HTR-8/SVneo (cell line): Measurements from ENCODE around the gene FCHO2.

Experiments
- DNase-seq: peaks from one replicate; pipeline ENCODE4 v3.0.0; 2011; ENCODE audit warnings: low spot score, mixed read lengths; ENCODE audit not compliant: insufficient read length
- FAIRE-seq: peaks from 2 replicates; lab custom pipeline; 2011; peaks lifted over from hg19 to GRCh38; lab: Jason Lieb, UNC

FCHO2 gene

DNA sequence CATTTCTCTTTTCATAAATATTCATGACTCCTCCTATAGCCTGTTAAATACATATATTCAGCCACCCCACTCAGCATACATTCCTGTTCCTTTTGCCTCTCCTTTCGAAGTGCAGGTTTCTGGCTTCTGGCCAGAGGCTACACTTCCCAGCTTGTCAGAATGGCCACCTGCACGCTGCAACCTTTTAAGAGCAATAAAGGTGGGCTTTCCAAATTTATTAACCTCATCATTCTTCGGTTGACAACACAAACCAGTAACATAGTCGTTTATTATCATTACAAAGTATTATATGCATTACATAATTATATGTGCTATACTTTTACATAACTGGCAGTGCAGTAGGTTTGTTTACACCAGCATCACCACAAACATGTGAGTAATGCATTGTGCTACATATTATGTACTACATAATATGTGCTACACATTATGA is 148.0 kb downstream of the FCHO2 start:
- DNase-seq (no peak), FAIRE-seq (no peak)

DNA sequence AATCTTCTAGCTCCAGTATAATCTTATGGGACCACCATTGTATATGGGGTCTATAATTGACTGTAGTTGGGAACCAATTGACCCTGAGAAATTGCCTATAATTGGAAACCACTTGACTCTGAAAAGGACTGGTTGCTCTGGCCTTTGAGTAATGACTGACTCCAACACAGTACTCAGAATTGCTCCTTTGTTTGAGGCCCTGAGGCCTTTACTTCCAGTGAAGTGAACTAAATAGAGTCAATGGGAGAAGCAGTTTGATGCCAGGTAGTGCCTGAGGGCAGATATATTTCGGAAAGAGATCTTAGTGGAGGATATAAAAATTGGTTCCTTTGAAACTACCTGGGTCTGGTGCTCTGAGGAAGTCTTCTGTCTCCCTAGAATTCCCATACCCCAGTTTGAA is 148.5 kb downstream of the FCHO2 start:
- no peak for FAIRE-seq

DNA sequence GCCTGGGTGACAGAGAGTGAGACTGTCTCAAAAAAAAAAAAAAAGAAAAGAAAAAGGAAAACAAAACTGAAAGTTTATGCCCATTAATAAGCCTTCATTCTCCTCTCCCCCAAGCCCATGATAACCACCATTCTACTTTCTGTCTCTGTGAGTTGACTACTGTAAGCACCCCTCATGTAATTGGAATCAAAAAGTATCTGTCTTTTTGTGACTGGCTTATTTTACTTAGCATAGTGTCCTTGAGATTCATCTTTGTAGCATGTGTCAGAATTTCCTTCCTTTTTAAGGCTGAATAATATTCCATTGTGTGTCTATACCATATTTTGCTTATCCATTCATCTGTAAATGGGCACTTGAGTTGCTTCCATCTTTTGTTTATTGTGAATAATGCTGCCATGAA is 150.5 kb downstream of the FCHO2 start:
- DNase-seq (no peak), FAIRE-seq (no peak)

More for the DNA sequence above, 148.5 kb downstream of the FCHO2 start:
- DNase-seq, result no peak

- FAIRE-seq, result no peak
- DNase-seq, result no peak
Observed at GRCh38 chr5:73110190-73110589, 154.3 kb downstream of the FCHO2 start.

DNA sequence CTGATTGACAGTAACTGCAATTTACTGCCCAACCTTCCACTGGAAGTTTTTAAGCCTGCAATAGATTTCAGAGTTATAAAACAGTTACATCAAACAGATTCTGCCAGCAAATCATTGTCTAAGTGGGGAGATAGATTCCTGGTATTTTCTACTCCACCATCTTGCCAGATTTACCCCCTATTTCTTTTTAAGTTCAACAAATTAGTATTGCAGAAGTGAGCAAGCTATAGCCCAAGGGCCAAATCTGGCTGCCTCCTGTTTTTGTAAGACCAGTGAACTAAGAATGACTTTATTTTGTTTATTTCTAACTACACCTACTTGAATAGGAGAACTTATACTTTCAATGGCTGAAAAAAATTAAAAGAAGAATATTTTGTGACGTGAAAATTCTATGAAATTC is 155.7 kb downstream of the FCHO2 start:
- DNase-seq (no peak), FAIRE-seq (no peak)

GRCh38 chr5:73112359-73112758 is 156.5 kb downstream of the FCHO2 start:
- no peak for DNase-seq
- no peak for FAIRE-seq

DNA sequence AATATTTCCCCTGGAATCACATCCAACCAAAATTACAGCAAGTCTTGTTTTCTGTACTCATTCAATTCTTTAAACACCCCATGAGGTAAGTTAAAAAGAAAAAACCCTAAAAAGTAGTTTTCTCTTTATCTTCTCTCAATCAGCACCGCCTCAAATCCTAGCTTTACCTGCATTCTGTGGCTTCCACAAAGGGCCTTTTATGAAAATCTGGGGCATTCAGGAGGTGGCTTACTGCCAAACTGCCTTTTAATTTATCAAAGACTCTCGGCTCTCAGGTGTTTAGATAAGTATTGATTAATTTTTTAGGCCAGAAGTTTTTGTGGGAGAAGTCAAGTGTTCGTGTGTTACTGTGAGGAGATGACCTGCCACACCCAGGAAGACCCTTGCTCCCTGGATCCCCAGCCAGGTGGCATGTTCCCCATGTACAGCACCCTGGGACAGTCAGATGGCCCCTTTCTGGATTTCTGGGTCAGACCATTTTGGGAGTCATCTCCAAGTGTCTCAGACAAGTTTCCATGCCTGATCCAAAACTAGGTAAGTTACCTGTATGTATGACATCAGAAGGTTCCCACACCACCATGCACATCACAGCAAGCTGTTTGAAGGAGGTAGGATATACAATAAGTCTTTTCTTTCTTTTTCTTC is 158.3 kb downstream of the FCHO2 start:
- no peak for DNase-seq
- FAIRE-seq, result no peak

DNA sequence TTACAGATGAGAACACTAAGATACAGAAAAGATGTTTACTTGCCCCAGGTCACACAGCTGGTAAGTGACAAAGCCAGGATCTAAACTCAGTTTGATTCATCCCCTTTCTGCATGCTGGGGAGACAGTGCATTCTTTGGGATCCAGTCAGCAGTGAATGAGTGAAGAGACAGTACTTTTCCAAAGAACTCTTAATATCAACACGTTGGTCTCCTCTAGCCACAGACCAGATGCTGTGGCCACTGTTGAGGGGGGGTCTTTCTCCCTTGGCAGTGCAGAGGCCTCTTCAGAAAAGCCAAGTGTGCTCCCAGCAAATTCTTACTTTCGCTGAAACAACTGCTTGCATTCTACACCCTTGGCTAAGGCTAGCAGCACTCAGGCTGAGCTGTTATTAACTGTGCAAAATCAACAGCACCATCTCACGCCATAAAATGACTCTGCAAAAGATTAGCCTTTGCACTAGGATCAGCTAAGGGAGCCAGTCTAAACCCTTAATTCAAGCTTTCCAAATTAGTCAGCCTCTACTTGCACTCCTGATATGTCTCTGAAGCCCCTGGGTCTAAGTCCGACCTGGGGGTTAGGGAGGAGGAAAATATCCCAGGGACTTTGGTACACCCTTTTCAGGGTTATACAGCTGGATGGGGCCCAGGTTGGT is 159.7 kb downstream of the FCHO2 start:
- peak; percentile 38 for DNase-seq
- no peak for FAIRE-seq

DNA sequence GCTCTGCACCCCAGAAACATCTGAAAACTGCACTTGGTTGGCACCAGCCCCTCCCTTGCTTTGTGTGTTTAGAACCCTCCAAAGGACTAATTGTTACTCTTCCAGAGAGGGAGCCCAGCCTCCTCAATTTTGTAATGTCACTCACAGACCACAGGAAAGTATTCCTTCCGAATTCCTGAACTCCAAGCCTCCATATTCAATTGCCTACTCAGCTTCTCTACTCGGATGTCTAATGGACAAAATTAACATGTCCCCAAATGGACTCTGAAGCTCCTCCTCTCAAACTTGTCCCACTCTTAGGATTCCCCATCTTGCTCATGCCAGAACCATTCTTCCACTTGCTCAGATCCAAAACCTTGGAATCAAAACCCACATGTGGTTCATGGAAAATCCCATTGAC is 160.7 kb downstream of the FCHO2 start:
- FAIRE-seq (no peak), DNase-seq (no peak)

GRCh38 chr5:73117088-73117740 is 161.4 kb downstream of the FCHO2 start:
- no peak for DNase-seq
- peak; percentile 16 for FAIRE-seq

- DNase-seq (no peak), FAIRE-seq (no peak)
Observed at GRCh38 chr5:73118391-73118973, 162.6 kb downstream of the FCHO2 start.

DNA sequence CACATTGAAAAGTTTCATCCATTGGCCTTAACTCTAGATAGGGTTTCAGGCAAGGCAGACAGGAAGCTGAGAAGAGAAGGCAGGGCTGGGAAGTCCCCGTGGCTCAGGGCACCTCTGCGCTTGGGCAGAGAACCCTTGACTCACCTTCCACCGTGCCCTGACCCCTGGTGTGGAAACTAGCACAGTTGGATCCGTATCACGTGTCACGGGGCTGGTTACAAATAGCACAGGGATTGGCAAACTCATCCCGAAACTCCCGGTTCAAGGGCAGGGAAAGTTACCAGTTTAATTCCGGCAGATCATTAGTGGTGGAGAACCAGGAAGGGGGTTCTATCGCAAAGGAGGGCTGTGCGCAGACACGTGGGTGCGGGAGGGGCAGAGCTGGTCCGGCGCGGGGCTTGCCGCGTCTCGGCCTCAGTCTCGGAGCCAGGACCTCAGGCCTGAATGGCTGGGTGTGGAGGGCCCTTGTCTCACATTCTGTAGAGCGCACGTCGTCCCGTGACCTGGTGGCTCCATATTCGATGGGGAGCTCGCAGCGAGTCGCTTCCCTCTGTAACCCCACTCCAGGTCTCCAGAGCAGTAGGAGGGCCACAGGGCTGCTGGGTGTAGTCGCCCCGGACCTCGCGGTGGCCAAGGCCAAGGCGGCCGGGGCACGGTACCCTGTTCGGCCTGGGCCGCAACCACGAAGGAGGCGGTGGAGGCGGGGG is 163.8 kb downstream of the FCHO2 start:
- no peak for DNase-seq
- no peak for FAIRE-seq

- FAIRE-seq (peak; percentile 52), DNase-seq (peak; percentile 49)
Observed at GRCh38 chr5:73120222-73121118, 164.6 kb downstream of the FCHO2 start, which contains the start of gene TMEM171. Gene TMEM171, plus strand, starts transcription at chr5:73120575. Its CDS starts 2,799 bp downstream, at chr5:73123374.

GRCh38 chr5:73121119-73121463 is 165.2 kb downstream of the FCHO2 start:
- FAIRE-seq, result no peak
- peak; percentile 32 for DNase-seq

DNA sequence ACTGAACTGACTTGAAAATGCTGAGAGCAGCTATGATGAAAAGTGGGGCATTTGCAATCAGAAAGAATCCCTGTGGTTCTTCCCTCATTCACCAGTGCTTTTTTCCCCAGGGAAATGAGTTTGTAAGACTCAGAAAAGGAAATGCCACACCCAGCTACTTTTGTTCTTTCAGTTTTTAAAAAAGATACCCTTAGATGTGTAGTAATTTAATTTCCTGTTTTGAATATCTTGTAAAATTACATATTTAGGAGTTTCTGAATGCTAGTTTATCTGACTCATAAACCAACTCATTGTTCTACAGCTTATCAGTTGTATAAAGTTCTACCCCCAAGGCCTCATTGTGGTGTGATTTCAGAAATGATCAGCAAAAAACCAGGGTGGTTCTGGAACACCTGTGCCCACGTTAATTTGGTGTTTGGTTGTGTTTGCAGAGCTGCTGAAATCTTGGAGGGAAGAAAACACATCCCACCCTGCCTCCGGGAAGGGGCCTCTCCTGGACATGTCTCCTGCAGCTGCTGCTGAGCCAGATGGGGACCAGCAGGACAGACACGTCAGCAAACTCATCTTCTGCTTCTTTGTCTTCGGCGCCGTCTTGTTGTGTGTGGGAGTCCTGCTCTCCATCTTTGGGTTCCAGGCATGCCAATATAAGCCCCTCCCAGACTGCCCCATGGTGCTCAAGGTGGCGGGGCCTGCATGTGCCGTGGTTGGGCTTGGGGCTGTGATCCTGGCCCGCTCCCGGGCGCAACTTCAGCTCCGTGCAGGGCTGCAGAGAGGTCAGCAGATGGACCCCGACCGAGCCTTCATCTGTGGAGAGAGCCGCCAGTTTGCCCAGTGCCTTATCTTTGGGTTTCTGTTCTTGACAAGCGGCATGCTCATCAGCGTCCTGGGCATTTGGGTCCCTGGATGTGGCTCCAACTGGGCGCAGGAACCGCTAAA is 167.3 kb downstream of the FCHO2 start:
- DNase-seq, result no peak
- FAIRE-seq, result no peak

- DNase-seq (no peak), FAIRE-seq (no peak)
Observed at GRCh38 chr5:73125289-73125688, 169.4 kb downstream of the FCHO2 start.

DNA sequence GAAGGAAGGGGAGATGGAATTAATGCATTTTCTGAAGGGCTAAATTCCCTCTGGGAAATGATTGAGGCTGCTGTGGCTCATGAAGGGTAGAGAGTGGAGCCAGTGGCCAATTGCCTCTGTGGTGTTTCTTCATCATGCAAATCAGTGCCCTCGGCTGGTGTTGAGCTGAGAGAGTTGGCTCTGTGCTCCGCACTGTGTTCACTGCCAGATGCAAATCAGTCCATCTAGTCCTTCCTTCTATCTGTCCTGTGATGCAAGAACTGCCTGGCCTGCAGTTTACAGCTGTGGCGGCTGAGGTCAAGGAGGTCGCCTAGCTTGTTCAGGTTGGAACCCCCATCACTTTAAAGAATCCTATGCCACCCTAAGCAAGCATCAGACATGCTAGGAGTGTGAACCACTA is 170.5 kb downstream of the FCHO2 start:
- FAIRE-seq, result peak; percentile 28
- no peak for DNase-seq

DNA sequence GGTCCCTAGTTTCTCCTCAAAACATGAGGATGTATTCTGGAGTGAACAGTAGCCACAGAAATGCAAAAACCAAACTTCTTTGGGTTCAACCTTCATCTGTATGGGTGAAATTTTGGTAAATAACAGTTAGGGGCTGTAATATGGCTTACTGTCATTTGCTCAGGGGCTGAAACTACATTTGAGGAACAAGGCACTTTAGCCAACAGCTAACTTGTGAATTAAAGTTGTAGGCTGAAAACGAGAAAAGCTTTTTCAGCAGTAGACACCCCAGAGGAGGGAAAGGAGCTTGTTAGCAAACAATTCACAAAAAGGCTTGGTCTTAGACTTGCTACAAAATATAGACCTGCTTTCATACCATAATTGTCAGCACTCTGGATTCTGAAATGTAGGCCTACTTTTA is 171.1 kb downstream of the FCHO2 start:
- DNase-seq, result no peak
- no peak for FAIRE-seq

DNA sequence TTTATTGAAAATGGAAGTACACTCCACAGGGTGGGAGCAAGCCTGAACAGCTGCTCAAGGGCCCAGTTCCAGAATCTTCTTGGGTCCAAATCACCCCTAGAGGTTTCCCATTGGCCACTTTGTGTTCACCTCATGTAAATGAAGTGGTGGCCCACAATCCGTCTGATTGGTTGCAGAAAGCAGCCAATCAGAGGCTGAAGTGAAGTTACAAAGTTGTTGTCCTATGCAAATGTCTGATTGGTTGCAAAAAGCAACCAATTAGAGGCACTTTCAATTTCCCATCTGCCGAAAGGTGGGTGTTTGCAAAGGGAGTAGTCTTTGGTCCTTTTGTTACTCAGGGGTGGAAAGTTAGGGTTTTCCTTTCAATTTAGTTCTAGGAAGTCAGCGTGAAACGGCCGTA is 173.3 kb downstream of the FCHO2 start:
- DNase-seq (no peak), FAIRE-seq (no peak)
